Activated T-helper 1 cell treated with anti-CD3 and anti-CD28 coated beads, Interleukin-2, amount 50 U/mL, for 16 hours (primary cell): ENCODE data around the gene IDI2.

Experiments
- DNase-seq, 2 donors: peaks; one replicate each; pipeline ENCODE4 v3.0.0-alpha.2; 2020; ENCODE audit warnings: low read depth in 1 of 2, low spot score in 1 of 2

IDI2 gene

DNA sequence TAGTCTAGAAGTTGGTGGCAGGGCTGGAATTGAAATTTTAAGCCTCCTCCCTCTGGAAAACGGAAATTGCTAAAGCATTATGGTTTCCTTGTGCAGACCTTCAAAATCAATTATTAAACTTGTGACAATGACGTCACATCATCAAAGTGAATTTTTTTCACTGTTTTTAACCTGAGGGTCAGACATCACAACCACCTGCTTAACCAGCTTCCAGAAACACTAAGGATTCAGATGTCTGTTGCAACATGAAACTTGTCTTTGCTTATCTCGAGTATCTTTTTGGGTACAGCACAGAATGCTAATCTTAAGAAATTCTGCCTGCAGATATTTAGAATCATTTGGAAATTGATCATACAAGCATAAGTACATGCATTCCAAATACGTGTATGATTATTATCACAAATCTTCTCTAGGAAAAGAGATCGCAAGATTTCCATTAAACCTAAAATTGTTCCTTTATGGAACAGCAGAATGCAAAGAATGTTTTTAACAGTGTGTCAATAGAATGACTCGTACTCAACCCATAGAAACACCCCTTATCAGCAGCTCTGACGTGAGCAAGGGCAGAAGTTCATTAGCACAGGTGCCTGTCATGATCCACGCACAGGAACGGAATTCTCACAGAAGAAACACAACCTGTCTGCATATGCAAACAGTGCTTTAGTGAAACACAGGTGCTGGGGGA is 41.5 kb downstream of the IDI2 start:
- no peak for DNase-seq

DNA sequence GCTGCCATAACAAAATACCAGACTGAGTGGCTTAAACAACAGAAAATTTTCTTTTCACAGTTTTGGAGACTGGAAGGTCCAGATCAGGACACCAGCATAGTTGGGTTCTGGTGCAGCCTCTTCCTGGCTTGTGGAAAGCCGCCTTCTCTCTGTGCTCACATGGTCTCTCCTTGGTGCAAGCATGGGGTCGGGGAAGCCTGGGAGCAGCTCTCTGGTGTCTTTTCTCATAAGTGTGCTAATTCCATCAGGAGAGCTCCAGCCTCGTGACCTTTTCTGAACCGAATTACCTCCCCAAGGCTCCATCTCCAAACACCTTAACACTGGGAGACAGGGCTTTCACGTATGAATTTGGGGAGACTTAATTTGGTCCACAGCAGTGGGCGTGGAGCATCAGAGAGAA is 42.3 kb downstream of the IDI2 start:
- DNase-seq = no peak

DNA sequence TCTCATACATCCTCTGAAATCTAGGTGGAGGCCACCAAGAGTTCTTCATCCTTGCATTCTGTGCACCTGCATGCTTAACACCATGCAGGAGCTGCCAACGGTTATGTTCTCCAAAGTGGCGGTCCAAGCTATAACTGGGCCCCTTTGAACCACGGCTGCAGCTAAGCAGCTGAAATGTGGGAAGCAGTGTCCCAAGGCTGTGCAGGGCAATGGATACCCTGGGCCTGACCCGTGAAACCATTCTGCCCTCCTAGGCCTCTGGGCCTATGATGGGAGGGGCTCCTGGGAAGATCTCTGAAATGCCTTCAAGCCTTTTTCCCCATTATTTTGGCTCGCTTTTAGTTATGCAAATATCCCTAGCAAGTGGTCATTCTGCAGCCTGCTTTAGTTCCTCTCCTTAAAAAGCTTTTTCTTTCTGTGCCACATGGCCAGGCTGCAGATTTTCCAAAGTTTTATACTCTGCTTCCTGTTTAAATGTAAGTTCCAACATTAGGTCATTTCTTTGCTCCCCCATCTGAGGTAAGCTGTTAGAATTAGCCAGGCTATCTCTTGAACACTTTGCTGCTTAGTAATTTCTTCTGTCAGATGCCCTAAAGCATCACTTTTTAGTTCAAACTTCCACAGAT is 45.1 kb downstream of the IDI2 start:
- DNase-seq = no peak

DNA sequence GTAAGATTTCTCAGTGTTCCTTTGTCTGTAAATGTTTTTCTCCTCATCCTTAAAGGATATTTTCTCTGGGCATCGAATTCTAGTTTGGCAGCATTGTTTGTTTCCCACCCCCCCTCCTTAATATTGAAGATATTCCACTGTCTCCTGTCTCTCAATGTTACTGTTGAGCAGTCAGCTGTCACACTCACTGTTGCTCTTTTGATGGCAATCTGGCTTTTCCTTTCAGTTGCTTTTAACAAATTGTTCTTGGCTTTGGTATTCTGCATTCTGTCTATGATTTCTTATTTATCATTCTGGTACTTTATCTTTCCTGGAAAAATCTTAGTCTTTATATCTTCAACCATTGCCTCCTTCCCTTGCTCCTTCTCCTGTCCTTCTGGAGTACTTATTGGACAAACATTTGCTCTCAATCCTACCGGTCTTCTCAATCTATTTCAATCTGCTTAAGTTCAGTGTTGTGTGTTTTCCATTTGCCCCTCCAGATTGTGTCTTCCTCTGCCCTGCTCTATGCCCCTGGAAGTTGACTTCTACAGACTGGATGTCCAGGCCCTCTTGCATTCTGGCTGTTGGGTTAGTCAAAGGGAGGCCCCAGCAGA is 46.7 kb downstream of the IDI2 start:
- no peak for DNase-seq

DNA sequence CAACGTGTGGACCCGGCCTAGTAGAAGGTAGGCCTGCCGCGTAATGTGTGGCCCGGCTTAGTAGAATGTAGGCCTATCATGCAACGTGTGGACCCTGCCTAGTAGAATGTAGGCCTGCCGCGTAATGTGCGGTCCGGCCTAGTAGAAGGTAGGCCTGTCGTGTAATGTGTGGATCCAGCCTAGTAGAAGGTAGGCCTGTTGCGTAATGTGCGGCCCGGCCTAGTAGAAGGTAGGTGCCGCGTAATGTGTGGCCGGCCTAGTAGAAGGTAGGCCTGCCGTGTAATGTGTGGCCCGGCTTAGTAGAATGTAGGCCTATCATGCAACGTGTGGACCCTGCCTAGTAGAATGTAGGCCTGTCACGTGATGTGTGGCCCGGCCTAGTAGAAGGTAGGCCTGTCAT is 49.3 kb downstream of the IDI2 start:
- DNase-seq = no peak

DNA sequence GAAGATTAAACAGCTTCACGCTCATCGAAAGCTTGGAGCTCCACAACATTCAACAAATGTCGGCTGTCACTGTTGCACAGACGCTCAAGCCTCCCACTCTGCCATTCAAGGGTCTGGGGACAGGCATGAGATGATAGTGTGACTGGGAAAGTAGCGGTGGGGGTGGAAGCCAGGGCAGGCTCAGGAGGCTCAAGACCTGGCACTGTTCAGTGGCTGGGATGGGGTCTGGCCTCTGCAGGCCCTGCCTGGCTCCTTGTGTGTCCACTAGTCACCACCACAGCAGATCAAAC is 50.9 kb downstream of the IDI2 start:
- DNase-seq = no peak

DNA sequence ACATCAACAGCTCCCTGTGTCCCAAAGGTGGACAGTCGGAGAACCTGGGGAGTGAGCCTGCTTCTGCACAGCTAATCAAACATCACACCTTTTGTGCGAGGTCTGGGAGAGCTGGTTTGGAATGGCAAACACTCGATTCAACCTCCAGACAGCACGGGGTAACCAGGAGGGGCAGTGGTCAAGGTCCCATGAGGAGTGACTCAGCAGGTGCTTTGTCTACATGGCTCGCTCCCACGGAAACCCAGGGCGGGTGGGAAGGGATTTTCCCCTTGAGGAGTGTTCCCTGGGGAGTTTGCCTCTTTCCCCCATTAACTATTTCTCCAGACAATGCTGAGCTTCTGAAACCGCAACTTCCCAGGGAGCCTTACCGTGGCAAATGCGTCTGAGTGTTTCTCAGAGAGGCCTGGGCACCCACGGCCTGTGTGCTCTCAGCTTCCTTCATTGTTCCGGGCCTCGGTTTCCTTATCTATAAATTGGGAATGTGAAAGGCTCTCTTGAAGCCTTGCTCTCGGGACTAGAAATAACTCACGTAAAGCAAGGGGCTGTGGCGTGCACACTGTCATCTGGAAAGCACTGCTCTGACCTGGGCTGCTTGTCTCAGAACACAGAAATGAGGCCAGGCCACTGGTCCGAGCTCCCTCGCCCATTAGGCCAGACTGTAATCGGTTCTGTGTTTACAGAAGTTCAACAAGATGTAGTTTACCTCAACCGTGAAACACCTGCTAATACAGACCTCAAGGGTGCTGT is 51.4 kb downstream of the IDI2 start:
- no peak for DNase-seq

DNA sequence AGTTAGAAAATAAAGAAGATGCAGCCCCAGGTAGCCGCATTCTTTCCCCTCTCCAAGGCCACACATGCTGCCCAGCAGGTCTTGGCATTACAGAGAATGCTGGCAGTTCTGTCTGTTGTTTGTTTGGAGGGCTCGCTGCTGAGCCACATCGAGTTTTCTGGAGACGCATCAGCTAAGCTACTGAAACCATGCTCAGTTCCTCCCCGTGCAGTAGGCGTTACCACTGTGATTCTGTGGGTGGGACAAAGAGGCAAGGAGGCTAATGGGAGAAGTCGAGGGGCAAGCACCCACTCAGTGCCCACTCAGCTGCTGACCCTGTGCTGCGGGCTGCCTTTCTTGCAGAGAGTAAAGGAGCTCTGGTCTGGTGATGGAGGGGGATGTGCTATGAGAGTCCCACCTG is 52.9 kb downstream of the IDI2 start:
- no peak for DNase-seq

DNA sequence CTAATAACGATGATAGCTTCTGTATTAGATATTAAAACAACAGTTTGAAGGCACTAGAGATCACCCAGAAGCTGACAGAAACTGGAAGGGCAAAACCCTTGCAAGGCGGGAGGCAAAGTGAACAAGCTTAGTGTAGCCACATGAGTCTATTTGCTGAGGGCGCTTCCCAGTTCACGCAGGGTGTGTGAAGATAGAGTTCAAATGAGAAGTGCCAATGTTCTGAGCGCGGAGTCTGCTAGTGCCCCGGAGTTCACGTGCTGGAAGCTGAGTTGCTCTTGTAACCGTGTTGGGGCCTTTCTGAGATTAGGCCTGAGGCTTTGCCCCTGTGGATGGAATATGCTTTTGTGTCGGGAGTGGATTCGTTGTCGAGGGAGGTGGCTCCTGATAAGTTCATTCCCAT is 54.0 kb downstream of the IDI2 start:
- no peak for DNase-seq

DNA sequence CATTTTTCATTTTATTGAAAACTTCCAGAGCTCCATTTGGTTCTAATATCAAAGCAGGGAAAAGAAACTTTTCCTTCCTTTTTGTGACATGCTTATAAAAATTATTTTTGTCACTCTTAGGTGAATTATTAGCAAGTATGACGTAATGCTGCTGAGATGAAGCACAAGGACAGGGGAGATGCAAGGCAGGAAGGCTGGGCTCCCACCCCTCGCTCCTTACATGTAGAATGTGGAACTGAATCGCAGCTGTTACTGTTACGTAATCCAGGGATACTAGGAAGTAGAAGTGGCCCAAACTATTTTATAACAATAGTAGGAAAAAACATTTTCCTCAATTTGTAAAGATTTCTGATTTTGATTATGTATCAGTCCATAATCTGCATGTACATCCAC is 54.5 kb downstream of the IDI2 start:
- DNase-seq = no peak

DNA sequence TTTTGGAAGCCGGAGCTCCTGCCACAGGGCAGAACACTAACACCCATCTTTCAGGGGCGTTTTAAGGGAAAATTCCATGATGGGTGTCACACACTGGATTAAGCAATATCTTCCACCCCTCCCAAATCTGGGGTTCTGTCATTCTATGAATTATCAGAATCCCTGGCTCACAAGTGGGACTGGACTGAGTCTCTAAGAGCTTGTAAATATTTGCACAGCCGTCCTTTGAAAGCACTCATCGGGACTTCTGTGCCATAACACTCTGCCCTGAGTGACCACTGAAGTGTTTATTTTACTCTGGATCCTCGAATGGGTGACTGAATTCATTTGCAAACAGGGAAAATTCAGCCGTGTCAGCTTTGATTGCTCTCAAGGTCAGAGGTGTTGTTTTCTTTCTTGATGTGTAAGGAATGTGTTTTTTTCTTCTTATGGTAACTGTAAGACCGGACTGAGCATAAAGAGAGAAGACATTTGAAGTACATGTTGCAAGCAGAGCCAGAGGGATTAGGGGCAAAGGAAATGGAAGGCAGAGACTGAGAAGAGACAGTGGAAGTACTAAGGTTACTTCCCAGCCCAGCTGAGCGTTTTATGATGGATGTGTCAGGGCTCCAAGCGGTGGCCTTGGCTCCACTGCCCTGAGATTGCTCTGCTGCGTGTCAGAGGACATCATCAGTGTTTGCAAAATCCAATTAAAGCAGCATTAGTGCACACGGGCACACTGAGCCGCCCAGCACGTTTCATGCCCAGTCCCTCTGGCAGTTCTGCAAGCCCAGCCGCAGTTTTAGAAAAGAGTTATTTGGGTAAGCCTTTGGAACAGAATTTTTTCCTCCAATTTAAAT is 55.1 kb downstream of the IDI2 start:
- DNase-seq = no peak

DNA sequence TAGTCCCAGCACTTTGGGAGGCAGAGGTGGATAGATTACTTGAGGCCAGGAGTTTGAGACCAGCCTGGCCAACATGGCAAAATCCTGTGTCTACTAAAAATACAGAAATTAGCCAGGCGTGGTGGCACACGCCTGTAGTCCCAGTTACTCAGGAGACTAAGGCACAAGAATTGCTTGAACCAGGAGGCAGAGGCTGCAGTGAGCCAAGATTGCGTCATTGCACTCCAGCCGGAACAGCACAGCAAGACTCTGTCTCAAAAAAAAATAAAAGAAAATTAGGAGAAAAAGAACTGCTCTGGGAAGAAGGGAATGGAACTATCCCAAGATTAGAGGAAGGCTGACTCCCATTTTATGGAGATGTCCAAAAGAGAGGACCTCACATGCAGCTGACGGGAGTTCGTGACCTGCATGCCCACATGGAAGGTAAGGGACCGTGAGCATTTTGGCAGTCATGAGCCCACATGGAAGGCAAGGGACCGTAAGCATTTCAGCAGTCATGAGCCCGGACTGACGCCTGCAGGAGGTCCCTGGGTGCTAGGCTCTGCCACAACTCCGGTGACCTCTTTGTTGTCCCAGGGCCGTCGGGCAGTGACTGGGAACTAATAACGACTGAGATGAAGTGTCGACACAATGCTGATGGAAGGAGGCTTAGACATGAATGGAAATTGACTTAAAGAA is 56.0 kb downstream of the IDI2 start:
- DNase-seq = no peak
